Naive thymus-derived CD4-positive, alpha-beta T cell (primary cell): Measurements from ENCODE around the gene ZNF85. TPM values are rescaled to one million over a fixed set of nuclear protein-coding genes. Genes with fewer than 3 reads are reported as not detected.

Experiments
- ATAC-seq: fragments of 150-1000 bp; cut with Tn5 transposase; 2 replicates; pipeline ENCODE4 v1.10.0; 2021; ENCODE audit warnings: mild to moderate bottlenecking, moderate library complexity
- CTCF ChIA-PET: fragments of 350-600 bp; sonication (Branson Sonifier 250); formaldehyde crosslinking; loops from one replicate; lab custom pipeline; 2021; ENCODE audit warnings: antibody characterized with exemption; lab: Charles Lee
- POLR2A ChIA-PET: fragments of 350-600 bp; sonication (Branson Sonifier 250); formaldehyde crosslinking; loops from one replicate; lab custom pipeline; 2021; ENCODE audit warnings: antibody characterized with exemption, inconsistent platforms; lab: Charles Lee
- DNase-seq, 9 donors: peaks; one replicate each; pipeline versions ENCODE4 v3.0.0 to v3.0.0-alpha.2; 2020 to 2022; ENCODE audit warnings: mixed read lengths in 1 of 9
- H3K27ac ChIP-seq: one replicate; pipeline ENCODE4 v1.7.0; 2013; ENCODE audit warnings: mild to moderate bottlenecking, low read depth, low read length, moderate library complexity
- H3K27me3 ChIP-seq, 2 donors: one replicate each; pipeline ENCODE4 v1.7.0; 2013; ENCODE audit warnings: low read length in 2 of 2, mild to moderate bottlenecking in 2 of 2, moderate library complexity in 2 of 2; ENCODE audit not compliant: control insufficient read depth in 2 of 2, insufficient read depth in 2 of 2
- H3K36me3 ChIP-seq, 3 experiments: 1 replicate in 2 of 3; 2 replicates in 1 of 3; pipeline ENCODE4 v1.7.0; 2013; ENCODE audit warnings: low read length in 3 of 3, mild to moderate bottlenecking in 3 of 3, moderate library complexity in 1 of 3; ENCODE audit not compliant: insufficient read depth in 3 of 3, control insufficient read depth in 2 of 3
- H3K4me1 ChIP-seq, 2 donors: one replicate each; pipeline ENCODE4 v1.7.0; 2013; ENCODE audit warnings: low read length in 2 of 2, mild to moderate bottlenecking in 2 of 2, moderate library complexity in 1 of 2; ENCODE audit not compliant: control insufficient read depth in 2 of 2, insufficient read depth in 2 of 2
- H3K4me3 ChIP-seq: 2 replicates; pipeline ENCODE4 v1.7.0; 2013; ENCODE audit warnings: mild to moderate bottlenecking, low read length
- H3K9me3 ChIP-seq, 3 experiments: 1 replicate in 2 of 3; 2 replicates in 1 of 3; pipeline ENCODE4 v1.7.0; 2013; ENCODE audit warnings: low read length in 3 of 3; ENCODE audit not compliant: control insufficient read depth in 2 of 3
- H3K27ac Mint-ChIP-seq, 9 donors: one replicate each; pipeline ENCODE4 v1.8.0; 2020 to 2022; ENCODE audit warnings: mixed read lengths in 9 of 9, mild to moderate bottlenecking in 8 of 9, moderate library complexity in 5 of 9, inconsistent platforms in 2 of 9
- H3K27me3 Mint-ChIP-seq, 5 donors: one replicate each; pipeline ENCODE4 v1.8.0; 2021 to 2022; ENCODE audit warnings: mixed read lengths in 5 of 5, mild to moderate bottlenecking in 1 of 5
- H3K36me3 Mint-ChIP-seq, 5 donors: one replicate each; pipeline ENCODE4 v1.8.0; 2020 to 2022; ENCODE audit warnings: mixed read lengths in 5 of 5, mild to moderate bottlenecking in 3 of 5, inconsistent platforms in 1 of 5
- H3K4me1 Mint-ChIP-seq, 7 donors: one replicate each; pipeline ENCODE4 v1.8.0; 2020 to 2022; ENCODE audit warnings: mixed read lengths in 7 of 7, mild to moderate bottlenecking in 3 of 7, inconsistent platforms in 1 of 7
- H3K4me3 Mint-ChIP-seq, 10 donors: one replicate each; pipeline ENCODE4 v1.8.0; 2020 to 2022; ENCODE audit warnings: mild to moderate bottlenecking in 10 of 10, mixed read lengths in 10 of 10, moderate library complexity in 6 of 10, inconsistent platforms in 2 of 10
- H3K9me3 Mint-ChIP-seq, 11 donors: one replicate each; pipeline ENCODE4 v1.8.0; 2020 to 2022; ENCODE audit warnings: mixed read lengths in 11 of 11, mild to moderate bottlenecking in 4 of 11, inconsistent platforms in 1 of 11, moderate library complexity in 1 of 11
- intact Hi-C, 2 donors: fragments of 100-400 bp; cut with micrococcal nuclease; formaldehyde crosslinking; loops; one replicate each; pipeline ENCODE4 v1.15.1; 2023
- polyA plus RNA-seq, 2 donors: library from polyadenylated mRNA; unstranded; fragments of 300-500 nt; fragmentation: Illumina TruSeq; gene quantifications; one replicate each; pipeline ENCODE4 v1.2.3, GENCODE V29; 2021
- total RNA-seq, 6 experiments: library from RNA in 5 of 6; stranded (reverse) in 5 of 6; gene quantifications; 1 replicate in 5 of 6; 2 replicates in 1 of 6; pipeline ENCODE4 v1.2.3 and lab custom pipeline; 2021 to 2026

The ZNF85 gene
- total RNA-seq: 10 to 100 TPM in 1 of 5 experiments, 1 to 10 TPM in 4; 4.3 to 10.4 (median 7.3) TPM
- polyA plus RNA-seq: 10 to 100 TPM; 11.2 to 14.0 TPM
- total RNA-seq (lab: John Stamatoyannopoulos, UW): 5.0 reads per million, percentile 24 among the genes with 10 or more reads in this experiment

DNA sequence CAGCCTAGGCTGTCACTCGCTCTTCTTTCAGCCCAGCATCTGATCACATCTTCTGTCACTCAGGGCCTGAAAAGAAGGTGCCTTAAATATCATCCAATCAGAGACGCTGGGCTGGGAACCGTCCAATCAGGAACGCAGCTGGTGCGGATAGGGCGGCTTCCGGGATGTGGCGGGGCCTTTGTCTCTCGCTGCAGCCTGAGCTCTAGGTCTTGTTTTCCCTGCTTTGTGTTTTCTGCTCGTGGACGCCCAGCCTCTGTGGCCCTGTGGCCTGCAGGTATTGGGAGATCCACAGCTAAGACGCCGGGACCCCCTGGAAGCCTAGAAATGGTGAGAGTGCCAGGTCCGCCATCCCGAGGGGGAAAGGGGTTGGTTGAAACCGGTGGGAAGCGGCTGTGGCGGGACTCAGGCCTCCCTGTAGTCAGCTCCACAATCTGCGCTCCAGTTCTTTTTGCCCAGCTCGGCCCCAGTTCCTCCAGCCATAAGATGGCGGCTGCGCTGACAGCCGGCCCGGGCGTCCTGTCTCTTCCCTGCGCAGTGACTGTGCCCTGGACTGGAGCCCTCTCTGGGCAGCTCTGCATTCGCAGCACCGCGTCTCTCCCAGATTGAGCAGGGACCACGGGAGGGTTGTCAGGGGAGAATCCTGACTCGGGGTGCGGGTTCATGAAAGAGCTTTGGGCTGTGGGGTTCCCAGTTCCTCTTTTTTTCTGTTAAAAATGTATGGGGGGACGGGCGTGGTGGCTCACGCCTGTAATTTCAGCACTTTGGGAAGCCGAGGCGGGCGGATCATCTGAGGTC is at the start of gene ZNF85:
Gene ZNF85 (plus strand): TSS at position 175 of the 795 bp plus-strand sequence. CDS start 150 bp downstream, at position 325.
- H3K36me3 Mint-ChIP-seq: peaks cover 4 to 31% (median 14%) of the 10 kb centered on the region in 5 donors
- no peaks in the 10 kb centered on the region for H3K27me3 Mint-ChIP-seq
- no peaks in the 10 kb centered on the region for H3K36me3 ChIP-seq
- peak within 1 kb of the TSS; percentile 63 for H3K27ac ChIP-seq
- H3K27ac Mint-ChIP-seq: peak within 1 kb of the TSS; percentile 87 to 98 (median 93)
- peaks cover 4 to 28% (median 14%) of the 10 kb centered on the region in 7 donors for H3K4me1 Mint-ChIP-seq
- peaks cover 0 to 27% (median 4%) of the 10 kb centered on the region in 11 donors for H3K9me3 Mint-ChIP-seq
- peak within 1 kb of the TSS; percentile 66 for H3K4me3 ChIP-seq
- H3K4me1 ChIP-seq: peaks cover 0 to 4% of the 10 kb centered on the region in 2 donors
- CTCF ChIA-PET: no interaction called here
- intact Hi-C loops: loop anchor here (1.0 to 10.0 kb wide), 19 partner anchors 76 to 1188 kb away; partner anchors contain the start of genes ZNF429 (in 2 of the 2), ZNF430 (in 2 of the 2), ZNF431 (in 2 of the 2) and ZNF66 (in 2 of the 2)
- no peaks in the 10 kb centered on the region for H3K27me3 ChIP-seq
- DNase-seq (peak; percentile 69 to 95 (median 92)), ATAC-seq (peak; percentile 99)
- POLR2A ChIA-PET: interaction anchor here (0.6 to 2.4 kb wide), 14 partner anchors 11 to 1129 kb away, joined by 3 to 16 read pairs (median 5); partner anchors contain the start of genes ZNF257, ZNF429, ZNF430 and ZNF431
- peak within 1 kb of the TSS; percentile 92 to 98 (median 95) for H3K4me3 Mint-ChIP-seq
- no peaks in the 10 kb centered on the region for H3K9me3 ChIP-seq

DNA sequence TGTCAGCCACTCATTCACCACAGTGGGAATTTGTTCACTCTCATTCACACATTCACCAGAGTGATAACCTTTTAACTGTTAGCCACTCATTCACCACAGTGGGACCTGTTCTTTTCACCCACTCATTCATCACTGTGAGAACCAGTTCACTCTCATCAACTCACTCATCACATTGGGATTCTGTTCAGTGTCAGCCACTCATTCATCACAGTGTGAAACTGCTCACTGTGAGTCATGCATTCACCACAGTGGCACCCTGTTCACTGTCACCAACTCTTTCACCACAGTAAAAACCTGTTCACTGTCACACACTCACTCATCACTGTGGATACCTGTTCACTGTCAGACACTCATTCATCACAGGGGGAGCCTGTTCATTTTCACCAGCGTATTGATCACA is 43.5 kb upstream of the ZNF85 start:
- POLR2A ChIA-PET: no interaction called here
- Mint-ChIP-seq H3K4me3 (no peak overlapping the region), H3K9me3 (peaks cover 68 to 100% (median 92%) of the 10 kb centered on the region in 11 donors), H3K4me1 (peaks cover 0 to 4% (median 0%) of the 10 kb centered on the region in 7 donors), H3K36me3 (peaks cover 0 to 89% (median 42%) of the 10 kb centered on the region in 5 donors), H3K27me3 (peaks cover 0 to 36% (median 8%) of the 10 kb centered on the region in 5 donors), H3K27ac (no peak overlapping the region)
- no peak overlapping the region for H3K27ac ChIP-seq
- peaks cover 0 to 36% (median 0%) of the 10 kb centered on the region in 3 experiments for H3K9me3 ChIP-seq
- no peaks in the 10 kb centered on the region for H3K36me3 ChIP-seq
- no peaks in the 10 kb centered on the region for H3K4me1 ChIP-seq
- no peaks in the 10 kb centered on the region for H3K27me3 ChIP-seq
- H3K4me3 ChIP-seq: no peak overlapping the region
- DNase-seq: no peak
- intact Hi-C loops: no loop called here
- CTCF ChIA-PET: no interaction called here
- no peak for ATAC-seq

GRCh38 chr19:20912973-20913372 is 10.1 kb upstream of the ZNF85 start:
- DNase-seq (no peak), ATAC-seq (no peak)
- H3K4me3 Mint-ChIP-seq: no peak overlapping the region
- peaks cover 0 to 4% (median 0%) of the 10 kb centered on the region in 7 donors for H3K4me1 Mint-ChIP-seq
- intact Hi-C loops: no loop called here
- H3K4me3 ChIP-seq: no peak overlapping the region
- H3K36me3 ChIP-seq: no peaks in the 10 kb centered on the region
- no peaks in the 10 kb centered on the region for H3K4me1 ChIP-seq
- CTCF ChIA-PET: no interaction called here
- peaks cover 41 to 87% (median 71%) of the 10 kb centered on the region in 11 donors for H3K9me3 Mint-ChIP-seq
- POLR2A ChIA-PET: no interaction called here
- H3K27ac Mint-ChIP-seq: no peak overlapping the region
- peaks cover 4 to 74% (median 30%) of the 10 kb centered on the region in 5 donors for H3K36me3 Mint-ChIP-seq
- no peaks in the 10 kb centered on the region for H3K27me3 ChIP-seq
- peaks cover 0 to 75% (median 64%) of the 10 kb centered on the region in 5 donors for H3K27me3 Mint-ChIP-seq
- no peak overlapping the region for H3K27ac ChIP-seq
- H3K9me3 ChIP-seq: no peaks in the 10 kb centered on the region

DNA sequence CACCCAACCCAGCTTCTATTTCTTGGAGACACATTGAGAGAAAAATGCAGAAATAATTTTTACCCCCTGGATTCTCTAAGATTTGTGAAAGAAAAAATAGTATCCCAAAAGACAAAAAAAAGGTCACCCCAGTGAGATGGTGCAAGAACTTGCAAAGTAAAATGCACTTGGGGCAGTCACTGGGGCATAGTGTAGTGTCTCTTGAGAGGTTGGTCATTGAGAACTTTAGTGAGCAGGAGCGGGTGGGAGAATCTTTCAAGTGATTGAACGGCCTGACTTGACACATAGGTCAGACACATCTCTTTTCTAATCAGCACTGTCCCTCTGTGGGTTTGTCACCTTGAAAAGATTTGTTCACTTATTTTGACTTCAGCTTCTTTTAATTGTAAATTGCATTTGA is 2.4 kb downstream of the ZNF85 start:
- Histone ChIP-seq H3K4me1 (peaks cover 0 to 4% of the 10 kb centered on the region in 2 donors), H3K27ac (no peak overlapping the region), H3K9me3 (no peaks in the 10 kb centered on the region), H3K27me3 (no peaks in the 10 kb centered on the region), H3K4me3 (no peak overlapping the region), H3K36me3 (no peaks in the 10 kb centered on the region)
- intact Hi-C loops: loop anchor here (10.0 kb wide), 3 partner anchors 219 to 1191 kb away; partner anchors contain the start of genes ZNF14 (in 1 of the 2), ZNF429 (in 1 of the 2) and ZNF431 (in 1 of the 2)
- POLR2A ChIA-PET: interaction anchor here (0.7 kb wide), 1 partner anchor 74 kb away, joined by 3 read pairs; no protein-coding TSS in a partner anchor
- H3K4me3 Mint-ChIP-seq: no peak overlapping the region
- peaks cover 0 to 38% (median 4%) of the 10 kb centered on the region in 11 donors for H3K9me3 Mint-ChIP-seq
- peaks cover 8 to 42% (median 24%) of the 10 kb centered on the region in 5 donors for H3K36me3 Mint-ChIP-seq
- no peak for DNase-seq
- H3K27ac Mint-ChIP-seq: no peak overlapping the region
- no peaks in the 10 kb centered on the region for H3K27me3 Mint-ChIP-seq
- no peak for ATAC-seq
- peaks cover 4 to 28% (median 14%) of the 10 kb centered on the region in 7 donors for H3K4me1 Mint-ChIP-seq
- CTCF ChIA-PET: no interaction called here

DNA sequence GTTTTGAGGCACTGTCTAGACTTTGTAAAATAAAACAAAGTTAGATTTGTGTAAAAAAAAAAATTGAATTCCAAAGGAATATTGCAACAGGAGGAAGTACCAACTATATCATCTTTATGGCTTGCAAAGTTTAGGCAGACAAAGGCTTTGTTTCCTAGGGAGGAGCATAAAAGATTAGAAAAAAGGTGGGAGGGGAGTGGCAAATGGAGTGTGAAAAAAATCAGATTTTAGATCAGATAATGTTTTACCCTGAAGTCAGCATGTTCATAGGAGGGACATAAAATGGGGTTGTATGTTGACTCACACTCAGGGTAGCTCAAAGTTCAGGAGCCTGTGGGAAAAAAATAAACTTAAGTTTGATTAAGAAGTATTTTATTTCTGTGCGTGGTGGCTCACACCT is 3.7 kb downstream of the ZNF85 start:
- Mint-ChIP-seq H3K9me3 (peaks cover 0 to 51% (median 4%) of the 10 kb centered on the region in 11 donors), H3K36me3 (peaks cover 8 to 50% (median 28%) of the 10 kb centered on the region in 5 donors), H3K4me1 (peaks cover 4 to 28% (median 14%) of the 10 kb centered on the region in 7 donors), H3K4me3 (peak overlapping the region in 1 of 10 donors; percentile 32), H3K27me3 (no peaks in the 10 kb centered on the region), H3K27ac (no peak overlapping the region)
- H3K4me1 ChIP-seq: peaks cover 0 to 4% of the 10 kb centered on the region in 2 donors
- H3K36me3 ChIP-seq: no peaks in the 10 kb centered on the region
- CTCF ChIA-PET: no interaction called here
- H3K4me3 ChIP-seq: no peak overlapping the region
- ATAC-seq (no peak), DNase-seq (no peak)
- H3K27me3 ChIP-seq: no peaks in the 10 kb centered on the region
- intact Hi-C loops: loop anchor here (10.0 kb wide), 3 partner anchors 218 to 1192 kb away; partner anchors contain the start of genes ZNF14 (in 1 of the 2), ZNF429 (in 1 of the 2) and ZNF431 (in 1 of the 2)
- POLR2A ChIA-PET: no interaction called here
- no peak overlapping the region for H3K27ac ChIP-seq
- H3K9me3 ChIP-seq: no peaks in the 10 kb centered on the region

DNA sequence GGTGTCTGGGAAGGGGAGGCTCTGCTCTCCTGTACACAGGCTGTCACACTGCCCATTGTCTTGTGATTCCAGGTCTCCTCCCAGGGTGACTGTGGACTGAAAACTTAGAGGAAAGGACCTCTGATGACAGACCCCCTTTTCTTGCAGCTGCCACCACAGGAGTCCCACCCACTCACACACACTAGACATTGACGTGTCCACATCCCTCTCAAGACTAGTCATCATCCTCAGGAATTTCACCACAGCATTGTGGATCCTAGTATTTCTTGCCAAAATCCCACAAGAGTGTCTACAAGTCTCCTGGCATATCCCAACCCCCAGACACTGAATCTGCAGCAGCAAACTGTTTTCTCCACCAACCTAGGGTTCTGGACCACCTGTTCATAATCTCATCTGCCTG is 5.3 kb downstream of the ZNF85 start:
- POLR2A ChIA-PET: no interaction called here
- no peak overlapping the region for H3K27ac ChIP-seq
- CTCF ChIA-PET: no interaction called here
- Mint-ChIP-seq H3K27me3 (no peaks in the 10 kb centered on the region), H3K36me3 (peaks cover 8 to 56% (median 37%) of the 10 kb centered on the region in 5 donors), H3K4me3 (no peak overlapping the region), H3K4me1 (peaks cover 4 to 15% (median 12%) of the 10 kb centered on the region in 7 donors), H3K9me3 (peaks cover 0 to 63% (median 4%) of the 10 kb centered on the region in 11 donors), H3K27ac (peak overlapping the region in 2 of 9 donors; percentile 32 to 38)
- peaks cover 0 to 4% of the 10 kb centered on the region in 2 donors for H3K4me1 ChIP-seq
- H3K9me3 ChIP-seq: no peaks in the 10 kb centered on the region
- H3K4me3 ChIP-seq: no peak overlapping the region
- intact Hi-C loops: loop anchor here (10.0 kb wide), 3 partner anchors 216 to 1194 kb away; partner anchors contain the start of genes ZNF14 (in 1 of the 2), ZNF429 (in 1 of the 2) and ZNF431 (in 1 of the 2)
- no peaks in the 10 kb centered on the region for H3K27me3 ChIP-seq
- no peaks in the 10 kb centered on the region for H3K36me3 ChIP-seq
- no peak for ATAC-seq
- DNase-seq: no peak
